Left ventricle myocardium superior (tissue), 1 donor: ENCODE results near the gene CHSY1. TPM values are rescaled to one million over a fixed set of nuclear protein-coding genes. Genes with fewer than 3 reads are reported as not detected.

ENCODE experiments used
- ATAC-seq: fragments of 200-7000 bp; cut with Tn5 transposase; one replicate; pipeline ENCODE4 v1.9.1; 2020; ENCODE audit warnings: mild to moderate bottlenecking, moderate library complexity
- DNase-seq: peaks from one replicate; pipeline ENCODE4 v3.0.0-alpha.2; 2020
- intact Hi-C: fragments of 100-400 bp; cut with micrococcal nuclease; formaldehyde crosslinking; loops from one replicate; pipeline ENCODE4 v1.11.0; 2022
- total RNA-seq: library from RNA; stranded (reverse); fragmentation: NEBNext Ultra II Directional; extraction: Animal tissue kit (Norgen Biotek cat#: 25700); gene quantifications from one replicate; pipeline ENCODE4 v1.2.1, GENCODE V29; 2021
- donor health status: DM: no; HTN: yes; CAD: no; lungs with severe emphysema.

CHSY1 gene
- total RNA-seq, 1 donor from 2014 or later, result 11.7 TPM

DNA sequence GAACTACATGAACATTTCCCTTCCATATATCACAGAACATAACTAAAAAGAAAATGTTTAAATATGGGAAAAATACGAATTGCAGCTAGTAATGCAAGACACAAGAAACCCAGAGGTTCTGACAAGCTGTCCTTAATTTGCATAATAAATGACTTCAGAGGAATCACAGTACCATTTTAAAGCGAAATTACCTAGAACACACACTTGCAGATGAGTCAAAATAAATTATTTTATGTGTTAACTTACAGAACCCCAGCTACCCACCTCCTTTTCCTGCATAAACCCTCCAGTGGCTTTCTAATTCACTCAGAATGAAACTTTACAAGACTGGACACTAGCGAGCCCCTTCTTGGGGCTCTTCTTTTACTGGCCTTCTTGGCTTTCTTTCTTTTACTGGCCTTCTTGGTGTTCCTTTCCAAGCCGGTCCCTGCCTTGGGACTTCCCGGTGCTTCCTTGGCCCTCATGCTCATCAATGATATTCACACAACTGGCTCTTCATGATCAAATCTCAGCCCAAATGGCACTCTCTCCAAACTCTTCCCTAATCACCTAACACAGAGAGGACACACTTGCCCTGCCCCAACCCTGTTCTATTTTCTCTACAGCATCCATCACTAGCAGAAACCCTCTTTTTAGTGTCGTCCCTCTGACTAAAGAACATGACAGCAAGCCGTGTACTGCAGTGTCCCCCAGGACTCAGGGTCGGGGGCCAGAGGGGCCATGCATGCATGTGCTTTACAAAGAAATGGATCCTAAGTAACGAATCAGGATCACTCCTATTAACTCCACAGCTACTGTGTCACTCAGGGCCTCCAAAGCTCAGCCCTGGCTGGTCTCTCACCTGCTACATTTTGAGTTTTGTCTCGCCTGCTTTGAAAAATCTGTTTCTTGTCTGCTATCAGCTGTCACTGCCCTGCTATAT lies 4.8 kb downstream of the CHSY1 start:
- ATAC-seq (no peak), DNase-seq (no peak)
- intact Hi-C loops, result no loop called here

DNA sequence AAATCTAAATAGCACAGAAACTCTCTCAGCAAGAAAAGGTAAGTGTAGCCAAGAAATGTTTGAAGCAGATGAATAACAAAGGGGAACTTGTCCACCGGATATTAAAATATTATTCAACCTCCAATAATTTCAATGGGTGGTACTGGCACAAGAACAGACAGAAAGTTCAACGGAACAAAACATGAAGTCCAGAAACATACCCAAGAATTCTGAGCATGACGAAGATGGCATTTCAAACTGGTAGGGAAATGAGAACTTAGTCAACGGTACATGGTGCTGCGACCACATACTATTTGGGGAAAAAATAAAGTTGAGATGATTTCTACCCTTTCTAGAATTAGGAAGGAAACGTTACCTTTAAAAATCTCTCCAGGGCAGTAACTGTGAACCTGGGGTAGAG lies 5.5 kb downstream of the CHSY1 start:
- intact Hi-C loops, result no loop called here

DNA sequence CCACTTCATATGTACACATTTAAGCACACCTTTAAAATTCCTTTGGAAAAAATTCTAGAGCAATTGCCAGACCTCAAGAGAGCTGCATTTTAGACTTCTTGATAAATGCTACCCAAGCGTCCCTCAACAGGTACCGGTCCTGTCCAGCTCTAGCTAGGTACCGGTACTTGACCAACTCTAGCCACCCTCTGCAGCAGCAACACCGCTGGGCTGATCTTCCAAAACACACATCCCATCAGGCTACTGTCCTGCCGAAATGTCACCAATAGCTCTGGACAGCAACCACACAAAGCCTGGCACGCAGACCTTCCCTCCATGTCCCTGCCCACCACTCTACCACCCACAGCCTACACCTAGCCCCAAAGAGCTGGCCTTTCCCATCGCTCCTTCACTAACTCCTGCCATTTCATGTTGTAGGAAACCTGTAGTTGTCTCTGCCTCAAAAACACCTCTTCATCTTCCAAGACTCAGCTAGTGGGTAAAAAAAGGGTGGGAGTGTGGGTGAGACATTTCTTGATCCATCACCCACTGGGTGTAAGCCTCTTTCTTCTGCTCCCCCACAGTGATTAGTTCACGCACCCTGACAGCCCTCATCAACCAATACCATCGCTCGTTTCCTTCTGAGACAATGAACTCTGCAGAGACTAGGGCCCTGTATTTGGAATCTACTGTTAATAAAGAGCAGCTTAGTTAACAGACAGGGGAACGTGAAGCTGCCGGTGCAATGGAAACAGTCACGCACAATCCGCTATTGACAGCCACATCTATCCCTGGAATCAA lies 6.8 kb downstream of the CHSY1 start:
- no peak for DNase-seq

More for the DNA sequence above, 5.5 kb downstream of the CHSY1 start:
- ATAC-seq (no peak), DNase-seq (no peak)

GRCh38 chr15:101244036-101244781 lies 7.6 kb downstream of the CHSY1 start:
- intact Hi-C loops, result no loop called here
- no peak for DNase-seq
- no peak for ATAC-seq

More for the DNA sequence above, 6.8 kb downstream of the CHSY1 start:
- ATAC-seq, result no peak
- intact Hi-C loops, result no loop called here

DNA sequence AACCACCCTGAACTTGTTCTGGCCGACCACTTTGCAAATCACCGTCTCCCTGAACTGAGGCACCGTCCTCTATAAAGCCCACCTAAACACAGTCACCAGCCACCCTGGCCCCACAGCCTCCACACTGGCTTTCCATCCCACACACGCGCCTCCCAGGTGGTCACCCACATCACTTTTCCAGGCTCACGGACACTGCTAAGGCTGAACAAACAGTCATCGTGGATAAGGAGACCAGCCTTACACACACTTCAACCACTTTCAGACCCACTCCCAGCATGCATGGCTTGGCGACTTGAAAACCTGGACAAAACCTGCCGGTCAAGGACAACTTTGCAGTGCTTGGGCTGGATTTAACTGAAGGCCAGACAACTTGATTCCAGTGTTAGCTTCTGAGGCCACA lies 8.4 kb downstream of the CHSY1 start:
- intact Hi-C loops, result no loop called here

GRCh38 chr15:101242999-101243336 lies 8.9 kb downstream of the CHSY1 start:
- intact Hi-C loops, result no loop called here
- ATAC-seq (no peak), DNase-seq (no peak)

More for the DNA sequence above, 8.4 kb downstream of the CHSY1 start:
- ATAC-seq (no peak), DNase-seq (no peak)

- peak; percentile 45 for ATAC-seq
- DNase-seq, result no peak
- intact Hi-C loops, result no loop called here
Measured at GRCh38 chr15:101242160-101242998, 9.5 kb downstream of the CHSY1 start.

DNA sequence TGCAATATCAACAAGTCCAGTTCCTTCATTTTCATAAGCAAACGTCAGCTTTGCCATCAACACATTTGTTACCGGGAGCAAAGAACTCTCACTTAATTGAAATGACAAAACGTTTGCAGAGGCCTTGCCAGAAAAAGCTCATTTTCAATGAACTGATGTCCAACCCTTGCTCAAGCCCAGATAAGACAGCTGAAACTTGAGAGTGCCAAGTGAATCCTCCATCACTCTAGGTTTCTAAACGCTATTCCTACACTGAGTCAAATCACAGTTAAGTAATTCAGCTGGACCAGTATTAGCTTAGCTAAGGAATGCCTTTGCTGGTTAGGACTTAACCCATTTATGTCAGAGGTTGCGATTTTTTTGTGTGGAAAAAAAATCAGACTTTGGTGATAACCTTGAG lies 11.5 kb downstream of the CHSY1 start:
- DNase-seq (no peak), ATAC-seq (peak; percentile 78)
- intact Hi-C loops, result no loop called here

GRCh38 chr15:101239724-101240136 lies 12.1 kb downstream of the CHSY1 start:
- DNase-seq (no peak), ATAC-seq (no peak)
- intact Hi-C loops, result no loop called here

DNA sequence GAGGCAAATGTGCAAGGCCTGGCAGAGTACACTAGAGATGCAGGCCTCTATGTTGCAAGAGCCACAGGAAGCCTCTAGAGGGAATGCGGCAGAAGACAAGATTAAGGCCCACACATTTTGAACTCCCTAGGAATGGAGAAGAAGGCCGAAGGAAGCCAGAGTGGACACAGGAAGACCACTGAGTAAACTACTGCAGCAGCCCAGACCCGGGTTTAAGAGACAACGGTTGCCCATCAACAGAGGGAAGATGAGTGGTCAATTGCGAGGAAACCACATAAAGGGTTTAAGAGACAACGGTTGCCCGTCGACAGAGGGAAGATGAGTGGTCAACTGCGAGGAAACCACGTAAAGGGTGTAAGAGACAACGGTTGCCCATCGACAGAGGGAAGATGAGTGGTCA lies 14.6 kb downstream of the CHSY1 start:
- intact Hi-C loops, result no loop called here
- ATAC-seq (peak; percentile 33), DNase-seq (no peak)

- no peak for DNase-seq
- ATAC-seq, result no peak
- intact Hi-C loops, result no loop called here
Measured at GRCh38 chr15:101233651-101234280, 18.1 kb downstream of the CHSY1 start.

DNA sequence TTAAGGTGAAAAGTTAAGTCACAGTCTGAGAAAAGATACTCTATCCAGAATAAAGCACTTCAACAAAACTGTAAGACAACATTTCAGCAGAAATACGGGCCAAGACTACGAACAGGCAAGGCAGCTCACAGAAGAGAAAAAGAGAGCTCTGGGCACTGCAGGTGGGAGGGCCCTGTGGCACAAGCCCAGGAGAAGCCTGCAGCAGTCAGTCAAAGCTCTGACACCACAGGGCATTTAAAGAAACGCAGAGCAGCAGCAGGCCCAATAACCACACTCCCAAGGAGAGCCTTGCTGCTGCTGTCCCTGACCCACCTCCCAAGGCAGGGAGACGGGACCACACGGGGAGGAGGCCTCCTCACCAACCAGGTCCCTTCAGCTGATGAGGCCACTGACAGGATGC lies 19.2 kb downstream of the CHSY1 start:
- intact Hi-C loops, result no loop called here
- peak; percentile 91 for ATAC-seq

GRCh38 chr15:101228313-101228712 lies 23.5 kb downstream of the CHSY1 start:
- intact Hi-C loops, result no loop called here
- DNase-seq, result no peak
- ATAC-seq, result no peak

More for the DNA sequence above, 19.2 kb downstream of the CHSY1 start:
- no peak for DNase-seq

DNA sequence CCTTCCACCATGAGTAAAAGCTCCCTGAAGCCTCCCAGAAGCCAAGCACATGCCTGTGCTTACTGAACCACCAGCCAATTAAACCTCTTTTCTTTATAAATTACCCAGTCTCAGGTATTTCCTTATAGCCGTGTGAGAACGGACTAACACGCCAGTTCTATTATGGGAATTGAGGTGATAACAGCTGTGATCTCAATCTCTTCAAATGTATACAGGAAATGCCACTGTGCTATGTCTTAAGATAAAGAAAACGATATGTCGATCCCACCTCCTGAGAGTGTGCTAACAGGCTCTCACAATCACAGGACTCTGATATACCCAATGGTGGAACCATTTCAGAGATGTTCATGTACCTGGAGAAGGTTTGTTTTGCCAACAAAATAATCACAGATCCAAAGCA lies 26.2 kb downstream of the CHSY1 start:
- DNase-seq (no peak), ATAC-seq (no peak)
- intact Hi-C loops, result no loop called here

DNA sequence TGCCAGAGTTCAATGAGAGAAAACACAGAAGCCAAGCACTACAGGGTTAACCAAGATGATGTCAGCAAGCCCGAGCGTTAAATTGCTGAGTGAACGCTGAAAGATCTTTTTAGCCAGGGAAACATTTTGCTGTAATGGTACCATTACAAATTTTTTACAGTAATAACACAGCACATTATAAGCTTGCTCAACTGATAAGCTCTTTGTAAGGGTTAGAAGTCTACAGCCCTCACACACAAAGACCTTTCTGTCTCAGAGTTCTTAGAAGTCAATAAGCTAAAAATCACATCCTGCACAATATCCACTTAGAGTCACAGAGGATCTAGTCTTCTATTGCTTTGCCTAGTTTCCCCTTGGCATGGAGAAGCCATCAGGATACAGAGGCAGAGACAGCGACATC lies 29.9 kb downstream of the CHSY1 start:
- peak; percentile 38 for ATAC-seq

GRCh38 chr15:101220060-101220459 lies 31.8 kb downstream of the CHSY1 start:
- intact Hi-C loops, result no loop called here
- ATAC-seq, result no peak

More for the DNA sequence above, 29.9 kb downstream of the CHSY1 start:
- no peak for DNase-seq
- intact Hi-C loops, result no loop called here

DNA sequence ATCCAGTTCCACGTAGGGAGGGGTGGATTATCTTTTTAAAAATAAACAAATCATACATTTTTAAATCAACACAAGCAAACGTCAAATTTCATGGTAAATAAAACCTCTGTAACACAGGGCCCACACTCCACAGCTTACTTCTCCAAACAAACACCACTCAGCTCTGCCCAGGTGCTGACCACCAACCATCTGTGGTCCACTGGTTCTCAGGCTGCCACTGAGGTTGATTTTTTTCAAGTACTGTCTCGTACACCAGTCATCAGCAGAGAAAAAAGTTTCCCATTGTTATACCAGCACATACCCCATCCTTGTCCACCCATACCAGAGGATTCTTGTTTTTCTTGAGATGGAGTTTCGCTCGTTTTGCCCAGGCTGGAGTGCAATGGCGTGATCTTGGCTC lies 32.4 kb downstream of the CHSY1 start:
- intact Hi-C loops, result no loop called here
- DNase-seq (no peak), ATAC-seq (no peak)

More at GRCh38 chr15:101220060-101220459, 31.8 kb downstream of the CHSY1 start:
- DNase-seq, result no peak

DNA sequence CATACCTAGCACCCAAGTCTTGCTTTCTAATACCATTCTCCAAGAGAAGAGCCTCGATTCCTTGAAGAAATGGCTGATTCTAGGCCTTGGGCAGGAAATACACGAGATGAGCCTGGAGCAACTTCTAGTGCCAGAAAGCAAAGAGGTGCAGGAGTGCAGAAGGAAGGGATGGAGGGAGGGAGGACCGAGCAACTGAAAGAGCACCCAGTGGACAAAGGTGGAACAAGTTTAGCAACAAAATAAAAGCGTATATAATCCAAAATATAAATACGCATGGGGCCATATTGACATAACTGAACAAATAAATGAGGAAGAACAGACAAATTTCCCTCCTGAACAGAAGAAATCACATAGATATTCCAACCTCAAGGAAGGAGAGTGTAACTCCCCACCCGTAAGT lies 34.4 kb downstream of the CHSY1 start:
- ATAC-seq (no peak), DNase-seq (no peak)
- intact Hi-C loops, result no loop called here
